ENCODE results near the gene SCAMP5.
A peak's percentile ranks its signal among the peaks of the same experiment; 100 is the strongest.

SCAMP5 gene

GRCh38 chr15:74995182-74995778, at the start of gene SCAMP5:
Gene SCAMP5, plus strand, starts transcription at chr15:74995563. Its CDS starts 16,277 bp downstream, at chr15:75011840.
- DNase-seq = peak; percentile 70 to 90 (median 87)

- peak; percentile 47 to 83 (median 61) for DNase-seq
Measured at GRCh38 chr15:74950078-74950908, 45.1 kb upstream of the SCAMP5 start.

- DNase-seq = no peak
Measured at GRCh38 chr15:74951006-74951405, 44.4 kb upstream of the SCAMP5 start.

GRCh38 chr15:74954515-74954914, 40.8 kb upstream of the SCAMP5 start:
- no peak for DNase-seq

GRCh38 chr15:74955017-74955416, 40.3 kb upstream of the SCAMP5 start:
- DNase-seq = no peak

GRCh38 chr15:74955796-74956647, 39.3 kb upstream of the SCAMP5 start:
- peak; percentile 30 to 55 (median 49) for DNase-seq

GRCh38 chr15:74956648-74957475, 38.5 kb upstream of the SCAMP5 start, which contains the start of gene RPP25:
Gene RPP25, minus strand, starts transcription at chr15:74956772. Its CDS starts 189 bp downstream, at chr15:74956583.
- peak; percentile 26 to 46 (median 34) for DNase-seq

GRCh38 chr15:74957476-74958035, 37.8 kb upstream of the SCAMP5 start:
- no peak for DNase-seq

GRCh38 chr15:74958320-74958907, 36.9 kb upstream of the SCAMP5 start:
- no peak for DNase-seq

- no peak for DNase-seq
Measured at GRCh38 chr15:74958908-74959585, 36.3 kb upstream of the SCAMP5 start.

- DNase-seq = no peak
Measured at GRCh38 chr15:74959586-74959939, 35.8 kb upstream of the SCAMP5 start.

GRCh38 chr15:74960286-74960685, 35.1 kb upstream of the SCAMP5 start:
- DNase-seq = no peak

GRCh38 chr15:74960995-74961588, 34.3 kb upstream of the SCAMP5 start:
- DNase-seq = no peak

- no peak for DNase-seq
Measured at GRCh38 chr15:74961616-74962015, 33.7 kb upstream of the SCAMP5 start.

- DNase-seq = no peak
Measured at GRCh38 chr15:74962219-74962618, 33.1 kb upstream of the SCAMP5 start.

- no peak for DNase-seq
Measured at GRCh38 chr15:74962671-74963070, 32.7 kb upstream of the SCAMP5 start.

GRCh38 chr15:74963213-74963612, 32.1 kb upstream of the SCAMP5 start:
- DNase-seq = no peak

- DNase-seq = no peak
Measured at GRCh38 chr15:74964794-74965193, 30.6 kb upstream of the SCAMP5 start.

- no peak for DNase-seq
Measured at GRCh38 chr15:74967670-74968069, 27.7 kb upstream of the SCAMP5 start.

- DNase-seq = no peak
Measured at GRCh38 chr15:74976159-74976558, 19.2 kb upstream of the SCAMP5 start.

GRCh38 chr15:74977599-74977998, 17.8 kb upstream of the SCAMP5 start:
- DNase-seq = no peak
